CD14-positive monocyte (primary cell): ENCODE measurements around the gene UGT1A8. TPM values are rescaled to one million over a fixed set of nuclear protein-coding genes. Genes with fewer than 3 reads are reported as not detected.
"Not testable (repeated sequence)": the region's sequence is repeated elsewhere in the genome, so short reads cannot be mapped to it uniquely, and the experiment has no call there.

Experiments used
- DNase-seq, 3 donors: peaks; one replicate each; pipeline ENCODE4 v3.0.0-alpha.2; 2011 to 2022
- H2AFZ ChIP-seq: 2 replicates; pipeline ENCODE4 v1.6.0; 2012; ENCODE audit warnings: mild to moderate bottlenecking, low read depth, low read length, inconsistent platforms; ENCODE audit not compliant: insufficient read depth, poor library complexity, severe bottlenecking
- H3K27ac ChIP-seq, 2 donors: 1 replicate in 1 of 2; 2 replicates in 1 of 2; pipeline ENCODE4 v1.5.1; 2012 to 2013; ENCODE audit warnings: low read length in 2 of 2, control low read depth in 1 of 2, inconsistent platforms in 1 of 2, low read depth in 1 of 2, mild to moderate bottlenecking in 1 of 2
- H3K27me3 ChIP-seq, 2 donors: one replicate each; pipeline versions ENCODE4 v1.6.0 to v1.6.1; 2011 to 2013; ENCODE audit warnings: low read length in 2 of 2; ENCODE audit not compliant: control insufficient read depth in 2 of 2, insufficient read depth in 2 of 2
- H3K36me3 ChIP-seq, 2 donors: replicated peaks in 1 of 2; 1 replicate in 1 of 2; 2 replicates in 1 of 2; pipeline versions ENCODE4 v1.5.1 to v1.6.1; 2012 to 2013; ENCODE audit warnings: low read length in 2 of 2, control low read depth in 1 of 2, inconsistent platforms in 1 of 2, mild to moderate bottlenecking in 1 of 2; ENCODE audit not compliant: insufficient read depth in 2 of 2, control insufficient read depth in 1 of 2
- H3K4me1 ChIP-seq, 2 donors: 1 replicate in 1 of 2; 2 replicates in 1 of 2; pipeline versions ENCODE4 v1.5.1 to v1.6.1; 2012 to 2013; ENCODE audit warnings: low read length in 2 of 2, control low read depth in 1 of 2, inconsistent platforms in 1 of 2, mild to moderate bottlenecking in 1 of 2, moderate library complexity in 1 of 2; ENCODE audit not compliant: insufficient read depth in 2 of 2, control insufficient read depth in 1 of 2
- H3K4me2 ChIP-seq: replicated peaks from 2 replicates; pipeline ENCODE3; 2012; ENCODE audit warnings: low read length, moderate library complexity, mild to moderate bottlenecking; ENCODE audit not compliant: poor library complexity, severe bottlenecking; ENCODE audit errors: extremely low read depth
- H3K4me3 ChIP-seq, 3 experiments: fragments of 200-600 bp in 1 of 3; sonication (generic) in 1 of 3; replicated peaks in 1 of 3; 1 replicate in 2 of 3; 2 replicates in 1 of 3; pipeline ENCODE4 v1.5.1; 2011 to 2013; ENCODE audit warnings: low read length in 3 of 3, mild to moderate bottlenecking in 3 of 3, control low read depth in 2 of 3, low read depth in 2 of 3, inconsistent platforms in 1 of 3, moderate library complexity in 1 of 3
- H3K79me2 ChIP-seq: 2 replicates; pipeline ENCODE4 v1.6.0; 2012; ENCODE audit warnings: mild to moderate bottlenecking, control low read depth, inconsistent platforms, low read length, moderate library complexity; ENCODE audit not compliant: insufficient read depth
- H3K9ac ChIP-seq: 2 replicates; pipeline ENCODE4 v1.6.0; 2017; ENCODE audit warnings: low read length, mild to moderate bottlenecking; ENCODE audit not compliant: insufficient read depth, poor library complexity, severe bottlenecking
- H3K9me3 ChIP-seq, 2 donors: replicated peaks in 1 of 2; 1 replicate in 1 of 2; 2 replicates in 1 of 2; pipeline versions ENCODE4 v1.5.1 to v1.6.1; 2012 to 2013; ENCODE audit warnings: low read length in 2 of 2, control low read depth in 1 of 2; ENCODE audit not compliant: control insufficient read depth in 1 of 2, insufficient read depth in 1 of 2
- H4K20me1 ChIP-seq: 2 replicates; pipeline ENCODE4 v1.6.0; 2012; ENCODE audit warnings: mild to moderate bottlenecking, low read length, control low read depth, moderate library complexity; ENCODE audit not compliant: insufficient read depth
- H3K27ac Mint-ChIP-seq, 7 donors: one replicate each; pipeline ENCODE4 v1.8.0; 2020; ENCODE audit warnings: mild to moderate bottlenecking in 7 of 7, mixed read lengths in 7 of 7, moderate library complexity in 6 of 7, inconsistent platforms in 2 of 7
- H3K27me3 Mint-ChIP-seq, 3 donors: one replicate each; pipeline ENCODE4 v1.8.0; 2021 to 2022; ENCODE audit warnings: low read depth in 3 of 3, mild to moderate bottlenecking in 3 of 3, mixed read lengths in 3 of 3, moderate library complexity in 3 of 3, inconsistent platforms in 1 of 3
- H3K36me3 Mint-ChIP-seq, 2 donors: one replicate each; pipeline ENCODE4 v1.8.0; 2020; ENCODE audit warnings: mixed read lengths in 2 of 2, inconsistent platforms in 1 of 2, mild to moderate bottlenecking in 1 of 2
- H3K4me1 Mint-ChIP-seq: one replicate; pipeline ENCODE4 v1.8.0; 2020; ENCODE audit warnings: mild to moderate bottlenecking, mixed read lengths
- H3K4me3 Mint-ChIP-seq, 2 donors: one replicate each; pipeline ENCODE4 v1.8.0; 2020; ENCODE audit warnings: mild to moderate bottlenecking in 2 of 2, mixed read lengths in 2 of 2, moderate library complexity in 1 of 2
- H3K9me3 Mint-ChIP-seq, 7 donors: one replicate each; pipeline ENCODE4 v1.8.0; 2020 to 2022; ENCODE audit warnings: mixed read lengths in 7 of 7, mild to moderate bottlenecking in 6 of 7, moderate library complexity in 6 of 7, inconsistent platforms in 2 of 7
- CTCF ChIP-seq: fragments of 200-600 bp; IDR thresholded peaks from one replicate; pipeline ENCODE4 v1.8.0; 2022; ENCODE audit warnings: antibody characterized with exemption, mild to moderate bottlenecking
- WGBS: methylation state at CpG from one replicate; pipeline ENCODE4 v1.1.5; 2013; ENCODE audit warnings: missing lambda C conversion rate; ENCODE audit not compliant: insufficient coverage; 5-methylcytosine and 5-hydroxymethylcytosine counted together
- intact Hi-C, 2 donors: fragments of 100-400 bp; cut with micrococcal nuclease; formaldehyde crosslinking; loops; one replicate each; pipeline versions ENCODE4 v1.15.0 to v1.15.1; 2023
- polyA plus RNA-seq, 3 donors: library from polyadenylated mRNA; depleted of rRNA in 1 of 3; unstranded in 2 of 3; stranded (reverse) in 1 of 3; fragments of 300-500 nt in 2 of 3; fragments of >200 nt in 1 of 3; fragmentation: Illumina TruSeq in 2 of 3; gene quantifications; 1 replicate in 2 of 3; 2 replicates in 1 of 3; pipeline ENCODE4 v1.2.3, GENCODE V29; 2012 to 2021

The UGT1A8 gene
- polyA plus RNA-seq, 3 donors: not detected

- Histone ChIP-seq H3K9me3 (no peaks in the 10 kb centered on the region), H3K79me2 (no peaks in the 10 kb centered on the region), H3K36me3 (no peaks in the 10 kb centered on the region), H2AFZ (no peak overlapping the region), H3K27ac (no peak overlapping the region), H3K4me2 (no peak overlapping the region), H3K4me3 (no peak overlapping the region), H3K27me3 (no peaks in the 10 kb centered on the region), H3K9ac (no peak overlapping the region), H3K4me1 (no peaks in the 10 kb centered on the region), H4K20me1 (no peaks in the 10 kb centered on the region)
- intact Hi-C loops: no loop called here
- Mint-ChIP-seq H3K9me3 (peaks cover 0 to 3% (median 0%) of the 10 kb centered on the region in 7 donors), H3K4me3 (no peak overlapping the region), H3K27me3 (peaks cover 1 to 2% (median 2%) of the 10 kb centered on the region in 3 donors), H3K27ac (no peak overlapping the region), H3K36me3 (no peaks in the 10 kb centered on the region), H3K4me1 (no peaks in the 10 kb centered on the region)
- no peak for TF ChIP-seq CTCF
- DNase-seq: no peak
- 100% methylated on average over 1 of the region's 2 CpGs for WGBS
These were observed 29.0 kb upstream of the UGT1A8 start for GRCh38 chr2:233588400-233588799.

- H3K79me2 ChIP-seq, H3K27ac Mint-ChIP-seq, intact Hi-C loops, H3K9me3 Mint-ChIP-seq, H3K4me3 Mint-ChIP-seq, H3K9ac ChIP-seq, H3K27me3 Mint-ChIP-seq, H4K20me1 ChIP-seq, H3K27me3 ChIP-seq, H3K36me3 Mint-ChIP-seq, DNase-seq, H3K9me3 ChIP-seq, H3K4me1 ChIP-seq, H3K4me2 ChIP-seq, H2AFZ ChIP-seq, H3K4me3 ChIP-seq, H3K27ac ChIP-seq, H3K4me1 Mint-ChIP-seq, H3K36me3 ChIP-seq: not testable (repeated sequence)
- no CpG with 5 or more reads among the region's 1 CpG for WGBS
These were observed 24.7 kb upstream of the UGT1A8 start for GRCh38 chr2:233592706-233593105.
